ENCODE data around the gene AGTRAP. TPM values are rescaled to one million over a fixed set of nuclear protein-coding genes. Genes with fewer than 3 reads are reported as not detected.

The AGTRAP gene
- 10 to 100 TPM in 3 of 4 donors, 1 to 10 TPM in 1; 9.5 to 32.2 (median 25.5) TPM for total RNA-seq

- peak within 1 kb of the TSS; percentile 68 to 83 (median 81) for H3K27ac ChIP-seq
- H3K4me1 ChIP-seq = peaks cover 0 to 25% (median 11%) of the 10 kb centered on the region in 4 donors
- H3K36me3 ChIP-seq = no peaks in the 10 kb centered on the region
- TF ChIP-seq CTCF (IDR thresholded peaks at IDR 0.05) = peak in 2 of 6 experiments; percentile 7 to 9
- TF ChIP-seq POLR2A (IDR thresholded peaks at IDR 0.05) = no peak
- DNase-seq = peak; percentile 95 to 98 (median 96)
- H3K9me3 ChIP-seq = no peaks in the 10 kb centered on the region
- H3K27me3 ChIP-seq = no peaks in the 10 kb centered on the region
- H3K4me3 ChIP-seq = peak within 1 kb of the TSS; percentile 59 to 80 (median 78)
These were observed at the start of gene AGTRAP for GRCh38 chr1:11735854-11736745. Gene AGTRAP (plus strand): TSS chr1:11736136. CDS start chr1:11736209, 73 bp downstream.

GRCh38 chr1:11688506-11688905 is 47.4 kb upstream of the AGTRAP start:
- Histone ChIP-seq H3K27ac (no peak overlapping the region), H3K36me3 (no peaks in the 10 kb centered on the region), H3K4me3 (no peak overlapping the region), H3K27me3 (peaks cover 0 to 21% of the 10 kb centered on the region in 2 donors), H3K4me1 (peaks cover 0 to 28% (median 8%) of the 10 kb centered on the region in 4 donors), H3K9me3 (no peaks in the 10 kb centered on the region)
- TF ChIP-seq CTCF (IDR thresholded peaks at IDR 0.05) = no peak
- no peak for DNase-seq

GRCh38 chr1:11690397-11691301 is 45.3 kb upstream of the AGTRAP start:
- TF ChIP-seq CTCF (IDR thresholded peaks at IDR 0.05) (no peak), POLR2A (IDR thresholded peaks at IDR 0.05) (no peak)
- Histone ChIP-seq H3K27me3 (peaks cover 0 to 21% of the 10 kb centered on the region in 2 donors), H3K27ac (no peak overlapping the region)

GRCh38 chr1:11691302-11691914 is 44.5 kb upstream of the AGTRAP start, which contains the start of gene DRAXIN:
Gene DRAXIN (plus strand): TSS chr1:11691710. CDS start chr1:11706259, 14,549 bp downstream.
- peaks cover 0 to 28% (median 8%) of the 10 kb centered on the region in 4 donors for H3K4me1 ChIP-seq
- no peak for TF ChIP-seq POLR2A (IDR thresholded peaks at IDR 0.05)
- no peak for TF ChIP-seq CTCF (IDR thresholded peaks at IDR 0.05)
- H3K9me3 ChIP-seq = no peaks in the 10 kb centered on the region
- peak within 1 kb of the TSS in 3 of 4 donors; percentile 32 to 36 (median 35) for H3K4me3 ChIP-seq
- DNase-seq = no peak
- no peaks in the 10 kb centered on the region for H3K36me3 ChIP-seq
- H3K27ac ChIP-seq = no peak within 1 kb of the TSS
- H3K27me3 ChIP-seq = peaks cover 0 to 21% of the 10 kb centered on the region in 2 donors

More at GRCh38 chr1:11690397-11691301, 45.3 kb upstream of the AGTRAP start:
- DNase-seq = no peak
- Histone ChIP-seq H3K4me3 (peak overlapping the region in 3 of 4 donors; percentile 32 to 36 (median 35)), H3K4me1 (peaks cover 0 to 28% (median 8%) of the 10 kb centered on the region in 4 donors), H3K9me3 (no peaks in the 10 kb centered on the region), H3K36me3 (no peaks in the 10 kb centered on the region)
